Measurements from ENCODE around the gene SIMC1. TPM values are rescaled to one million over a fixed set of nuclear protein-coding genes. Genes with fewer than 3 reads are reported as not detected.

SIMC1 gene
- total and polyA plus RNA-seq, 2 donors (not counting 1 experiment from before 2014, with no cell fraction given) = 4.6 to 7.9 TPM

DNA sequence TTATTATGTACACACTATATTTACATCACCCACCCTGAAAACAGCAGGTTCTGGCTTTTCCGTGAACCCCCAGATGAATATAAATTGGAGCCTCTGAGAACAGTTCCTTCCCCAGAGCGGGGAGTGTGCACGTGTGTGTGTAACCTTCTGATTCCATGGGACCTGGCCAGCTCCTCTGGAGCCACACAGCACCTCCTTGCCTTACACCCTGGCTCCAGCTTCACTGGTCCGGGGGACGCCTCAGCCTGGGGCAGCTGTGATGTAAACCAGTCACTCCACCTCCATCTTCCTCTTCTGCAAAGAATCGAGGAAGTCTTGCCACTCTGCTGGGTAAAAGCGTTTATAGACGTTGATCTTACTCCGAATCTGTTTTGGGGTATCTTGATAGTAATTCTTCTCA lies 145.7 kb downstream of the SIMC1 start:
- peaks cover 30% of the 10 kb centered on the region for H3K79me2 ChIP-seq (ENCODE audit: control insufficient read depth, insufficient read depth, low read length)
- H3K27me3 ChIP-seq (ENCODE audit: control insufficient read depth, insufficient read depth, low read length) = no peaks in the 10 kb centered on the region
- no peak for DNase-seq (ENCODE audit: low read depth in 2 of 2)
- no peak overlapping the region for H2AFZ ChIP-seq (ENCODE audit: low read length)
- no peak for TF ChIP-seq EZH2 (IDR thresholded peaks at IDR 0.05; ENCODE audit: low read length, missing control alignments)
- TF ChIP-seq, protein P1, sequence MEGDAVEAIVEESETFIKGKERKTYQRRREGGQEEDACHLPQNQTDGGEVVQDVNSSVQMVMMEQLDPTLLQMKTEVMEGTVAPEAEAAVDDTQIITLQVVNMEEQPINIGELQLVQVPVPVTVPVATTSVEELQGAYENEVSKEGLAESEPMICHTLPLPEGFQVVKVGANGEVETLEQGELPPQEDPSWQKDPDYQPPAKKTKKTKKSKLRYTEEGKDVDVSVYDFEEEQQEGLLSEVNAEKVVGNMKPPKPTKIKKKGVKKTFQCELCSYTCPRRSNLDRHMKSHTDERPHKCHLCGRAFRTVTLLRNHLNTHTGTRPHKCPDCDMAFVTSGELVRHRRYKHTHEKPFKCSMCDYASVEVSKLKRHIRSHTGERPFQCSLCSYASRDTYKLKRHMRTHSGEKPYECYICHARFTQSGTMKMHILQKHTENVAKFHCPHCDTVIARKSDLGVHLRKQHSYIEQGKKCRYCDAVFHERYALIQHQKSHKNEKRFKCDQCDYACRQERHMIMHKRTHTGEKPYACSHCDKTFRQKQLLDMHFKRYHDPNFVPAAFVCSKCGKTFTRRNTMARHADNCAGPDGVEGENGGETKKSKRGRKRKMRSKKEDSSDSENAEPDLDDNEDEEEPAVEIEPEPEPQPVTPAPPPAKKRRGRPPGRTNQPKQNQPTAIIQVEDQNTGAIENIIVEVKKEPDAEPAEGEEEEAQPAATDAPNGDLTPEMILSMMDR (conservative IDR thresholded peaks at IDR 0.05 in 1 of 2, IDR thresholded peaks at IDR 0.05 in 1 of 2; ENCODE audit: low read depth in 1 of 2, low read length in 2 of 2) = no peak
- no peaks in the 10 kb centered on the region for H3K9me3 ChIP-seq (ENCODE audit: control insufficient read depth, insufficient read depth, low read depth, low read length)
- peaks cover 9% of the 10 kb centered on the region for H3K4me1 ChIP-seq (ENCODE audit: control insufficient read depth, extremely low read depth, insufficient read depth, low read length)
- H3K27ac ChIP-seq (ENCODE audit: insufficient read depth, low read length) = no peak overlapping the region
- no peak overlapping the region for H3K4me2 ChIP-seq (ENCODE audit: extremely low read depth, insufficient read depth, low read length)
- no peaks in the 10 kb centered on the region for H4K20me1 ChIP-seq (ENCODE audit: control insufficient read depth, extremely low read depth, insufficient read depth, low read length)
- peaks cover 16% of the 10 kb centered on the region for H3K36me3 ChIP-seq (ENCODE audit: control insufficient read depth, insufficient read depth, low read length)
- H3K4me3 ChIP-seq (replicated peaks in 1 of 4; ENCODE audit: control extremely low read depth in 1 of 4, insufficient read depth in 1 of 4, low read depth in 3 of 4, low read length in 4 of 4) = no peak overlapping the region
- H3K9ac ChIP-seq (ENCODE audit: insufficient read depth, low read length) = no peak overlapping the region

DNA sequence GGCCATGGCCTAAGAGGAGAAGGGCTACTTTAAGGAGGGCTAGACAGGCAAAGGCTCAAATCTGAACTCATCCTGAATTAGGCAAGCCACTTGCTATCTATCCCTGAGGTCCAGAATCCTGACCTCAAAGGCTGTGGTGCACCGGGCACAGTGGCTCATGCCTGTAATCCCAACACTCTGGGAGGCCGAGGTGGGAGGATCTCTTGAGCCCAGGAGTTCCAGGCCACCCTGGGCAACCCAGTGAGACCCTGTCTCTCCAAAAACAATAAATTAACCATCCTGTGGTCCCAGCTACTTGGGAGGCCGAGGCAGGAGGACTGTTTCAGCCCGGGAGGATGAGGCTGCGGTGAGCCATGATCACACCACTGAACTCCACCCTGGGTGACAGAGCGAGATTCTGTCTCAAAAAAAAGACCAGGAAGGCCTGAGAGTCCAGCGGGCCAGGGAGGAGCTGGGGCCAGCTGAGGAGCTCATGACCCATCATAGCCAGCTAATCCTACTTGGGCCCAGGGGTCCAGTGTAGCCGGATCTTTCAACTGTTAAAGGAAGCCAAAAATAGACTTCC lies 146.2 kb downstream of the SIMC1 start:
- no peak for TF ChIP-seq EZH2 (IDR thresholded peaks at IDR 0.05; ENCODE audit: low read length, missing control alignments)
- TF ChIP-seq, protein P1 (conservative IDR thresholded peaks at IDR 0.05 in 1 of 2, IDR thresholded peaks at IDR 0.05 in 1 of 2; ENCODE audit: low read depth in 1 of 2, low read length in 2 of 2) = no peak
- Histone ChIP-seq H3K36me3 (ENCODE audit: control insufficient read depth, insufficient read depth, low read length) (peaks cover 16% of the 10 kb centered on the region), H3K27ac (ENCODE audit: insufficient read depth, low read length) (no peak overlapping the region), H3K79me2 (ENCODE audit: control insufficient read depth, insufficient read depth, low read length) (peaks cover 30% of the 10 kb centered on the region), H4K20me1 (ENCODE audit: control insufficient read depth, extremely low read depth, insufficient read depth, low read length) (no peaks in the 10 kb centered on the region), H3K9ac (ENCODE audit: insufficient read depth, low read length) (no peak overlapping the region), H2AFZ (ENCODE audit: low read length) (no peak overlapping the region), H3K9me3 (ENCODE audit: control insufficient read depth, insufficient read depth, low read depth, low read length) (no peaks in the 10 kb centered on the region), H3K27me3 (ENCODE audit: control insufficient read depth, insufficient read depth, low read length) (no peaks in the 10 kb centered on the region), H3K4me3 (replicated peaks in 1 of 4; ENCODE audit: control extremely low read depth in 1 of 4, insufficient read depth in 1 of 4, low read depth in 3 of 4, low read length in 4 of 4) (no peak overlapping the region), H3K4me2 (ENCODE audit: extremely low read depth, insufficient read depth, low read length) (no peak overlapping the region), H3K4me1 (ENCODE audit: control insufficient read depth, extremely low read depth, insufficient read depth, low read length) (peaks cover 9% of the 10 kb centered on the region)
- DNase-seq (ENCODE audit: low read depth in 2 of 2) = no peak

DNA sequence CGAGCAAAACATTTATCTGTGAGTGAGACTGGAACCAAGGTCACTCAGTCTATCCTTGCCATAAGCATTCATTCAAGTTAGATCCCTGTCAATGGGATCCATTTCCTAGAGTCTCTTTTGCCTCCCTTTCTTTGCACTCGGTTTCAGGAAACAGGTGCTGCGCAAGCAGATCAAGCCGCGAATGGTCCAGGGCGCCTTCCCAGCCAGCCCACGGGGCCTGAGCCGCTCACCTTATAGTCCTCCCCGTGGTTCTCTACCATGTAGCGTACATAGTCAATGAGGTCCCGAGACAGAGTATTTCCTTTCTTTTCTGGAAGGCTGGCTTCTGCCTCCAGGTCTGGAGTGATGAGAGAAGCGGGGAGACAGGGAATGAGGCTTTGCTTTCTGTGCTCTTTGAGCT lies 146.8 kb downstream of the SIMC1 start:
- peaks cover 12% of the 10 kb centered on the region for H3K4me1 ChIP-seq (ENCODE audit: control insufficient read depth, extremely low read depth, insufficient read depth, low read length)
- H3K4me3 ChIP-seq (replicated peaks in 1 of 4; ENCODE audit: control extremely low read depth in 1 of 4, insufficient read depth in 1 of 4, low read depth in 3 of 4, low read length in 4 of 4) = no peak overlapping the region
- TF ChIP-seq EZH2 (IDR thresholded peaks at IDR 0.05; ENCODE audit: low read length, missing control alignments) = no peak
- TF ChIP-seq, protein P1 (conservative IDR thresholded peaks at IDR 0.05 in 1 of 2, IDR thresholded peaks at IDR 0.05 in 1 of 2; ENCODE audit: low read depth in 1 of 2, low read length in 2 of 2) = no peak
- no peak overlapping the region for H3K9ac ChIP-seq (ENCODE audit: insufficient read depth, low read length)
- no peak overlapping the region for H3K4me2 ChIP-seq (ENCODE audit: extremely low read depth, insufficient read depth, low read length)
- H2AFZ ChIP-seq (ENCODE audit: low read length) = no peak overlapping the region
- DNase-seq (ENCODE audit: low read depth in 2 of 2) = no peak
- H3K27ac ChIP-seq (ENCODE audit: insufficient read depth, low read length) = no peak overlapping the region
- H3K27me3 ChIP-seq (ENCODE audit: control insufficient read depth, insufficient read depth, low read length) = no peaks in the 10 kb centered on the region
- H3K36me3 ChIP-seq (ENCODE audit: control insufficient read depth, insufficient read depth, low read length) = peaks cover 16% of the 10 kb centered on the region
- H4K20me1 ChIP-seq (ENCODE audit: control insufficient read depth, extremely low read depth, insufficient read depth, low read length) = no peaks in the 10 kb centered on the region
- H3K9me3 ChIP-seq (ENCODE audit: control insufficient read depth, insufficient read depth, low read depth, low read length) = no peaks in the 10 kb centered on the region
- H3K79me2 ChIP-seq (ENCODE audit: control insufficient read depth, insufficient read depth, low read length) = peaks cover 31% of the 10 kb centered on the region

Data from fibroblast of lung (primary cell).